ENCODE data around the gene ADGRG2. TPM values are rescaled to one million over a fixed set of nuclear protein-coding genes. Genes with fewer than 3 reads are reported as not detected.

The ADGRG2 gene
- total and polyA plus RNA-seq, 2 donors (not counting 1 experiment from before 2014, with no cell fraction given): not detected

GRCh38 chrX:18974993-18975392 lies 147.3 kb downstream of the ADGRG2 start:
- no peaks in the 10 kb centered on the region for H3K27me3 Mint-ChIP-seq

More at GRCh38 chrX:18974993-18975392, 147.3 kb downstream of the ADGRG2 start:
- H3K4me1 ChIP-seq (ENCODE audit: control insufficient read depth in 2 of 2, insufficient read depth in 2 of 2, low read length in 2 of 2): no peaks in the 10 kb centered on the region
- H4K20me1 ChIP-seq (ENCODE audit: control insufficient read depth, insufficient read depth, low read length, poor library complexity, severe bottlenecking): peaks cover 4% of the 10 kb centered on the region
- no peak overlapping the region for H3K27ac ChIP-seq (ENCODE audit: low read length in 2 of 2)
- Mint-ChIP-seq H3K27ac (no peak overlapping the region), H3K4me3 (no peak overlapping the region), H3K4me1 (no peaks in the 10 kb centered on the region), H3K9me3 (ENCODE audit: insufficient read depth) (no peaks in the 10 kb centered on the region)
- ATAC-seq (ENCODE audit: low read depth): no peak
- DNase-seq: no peak
- intact Hi-C loops (cut with micrococcal nuclease): no loop called here
- H3K36me3 ChIP-seq (replicated peaks in 1 of 2; ENCODE audit: control extremely low read depth in 1 of 2, control insufficient read depth in 1 of 2, extremely low read depth in 1 of 2, insufficient read depth in 2 of 2, low read length in 1 of 2): no peaks in the 10 kb centered on the region
- ChIA-PET CTCF (no interaction called here), POLR2A (no interaction called here)
- no peaks in the 10 kb centered on the region for H3K27me3 ChIP-seq (replicated peaks in 1 of 4; ENCODE audit: control extremely low read depth in 1 of 4, control insufficient read depth in 3 of 4, insufficient read depth in 4 of 4, low read length in 3 of 4)
- no peak overlapping the region for H3K4me2 ChIP-seq (replicated peaks; ENCODE audit: low read depth, low read length, poor library complexity, severe bottlenecking)
- 100% methylated on average over 3 of the region's 7 CpGs for WGBS (ENCODE audit: insufficient coverage)
- no peaks in the 10 kb centered on the region for H3K9me3 ChIP-seq (ENCODE audit: control extremely low read depth in 1 of 3, control insufficient read depth in 2 of 3, insufficient read depth in 1 of 3, low read length in 2 of 3)
- TF ChIP-seq EZH2 (IDR thresholded peaks at IDR 0.05; ENCODE audit: borderline replicate concordance, insufficient read depth, low read depth, low read length, poor library complexity, severe bottlenecking) (no peak), CTCF (IDR thresholded peaks at IDR 0.05) (no peak)
- no peak overlapping the region for H2AFZ ChIP-seq (ENCODE audit: insufficient read depth, low read depth, low read length, poor library complexity, severe bottlenecking)
- peaks cover 12% of the 10 kb centered on the region for H3K79me2 ChIP-seq (ENCODE audit: control insufficient read depth, insufficient read depth, low read length)
- H3K4me3 ChIP-seq (ENCODE audit: control extremely low read depth in 1 of 5, extremely low read depth in 1 of 5, insufficient read depth in 1 of 5, low read depth in 2 of 5, low read length in 4 of 5): no peak overlapping the region
- no peak overlapping the region for H3K9ac ChIP-seq (ENCODE audit: low read length)

Measured in B cell (primary cell).